Activated CD8-positive, alpha-beta memory T cell treated with anti-CD3 and anti-CD28 coated beads for 24 hours (primary cell): ENCODE results near the gene SARS2.
A peak's percentile ranks its signal among the peaks of the same experiment; 100 is the strongest.
"Not testable (repeated sequence)": the region's sequence is repeated elsewhere in the genome, so short reads cannot be mapped to it uniquely, and the experiment has no call there.

ENCODE experiments used
- DNase-seq: peaks from one replicate; pipeline ENCODE4 v3.0.0-alpha.2; 2020

The SARS2 gene, protein sequence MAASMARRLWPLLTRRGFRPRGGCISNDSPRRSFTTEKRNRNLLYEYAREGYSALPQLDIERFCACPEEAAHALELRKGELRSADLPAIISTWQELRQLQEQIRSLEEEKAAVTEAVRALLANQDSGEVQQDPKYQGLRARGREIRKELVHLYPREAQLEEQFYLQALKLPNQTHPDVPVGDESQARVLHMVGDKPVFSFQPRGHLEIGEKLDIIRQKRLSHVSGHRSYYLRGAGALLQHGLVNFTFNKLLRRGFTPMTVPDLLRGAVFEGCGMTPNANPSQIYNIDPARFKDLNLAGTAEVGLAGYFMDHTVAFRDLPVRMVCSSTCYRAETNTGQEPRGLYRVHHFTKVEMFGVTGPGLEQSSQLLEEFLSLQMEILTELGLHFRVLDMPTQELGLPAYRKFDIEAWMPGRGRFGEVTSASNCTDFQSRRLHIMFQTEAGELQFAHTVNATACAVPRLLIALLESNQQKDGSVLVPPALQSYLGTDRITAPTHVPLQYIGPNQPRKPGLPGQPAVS

GRCh38 chr19:38929929-38930775, at the start of gene SARS2:
SARS2 (minus strand) TSS chr19:38930763; CDS start chr19:38930736, 27 bp downstream.
- DNase-seq = peak; percentile 99

GRCh38 chr19:38979812-38980211, 49.2 kb upstream of the SARS2 start:
- DNase-seq = no peak

DNA sequence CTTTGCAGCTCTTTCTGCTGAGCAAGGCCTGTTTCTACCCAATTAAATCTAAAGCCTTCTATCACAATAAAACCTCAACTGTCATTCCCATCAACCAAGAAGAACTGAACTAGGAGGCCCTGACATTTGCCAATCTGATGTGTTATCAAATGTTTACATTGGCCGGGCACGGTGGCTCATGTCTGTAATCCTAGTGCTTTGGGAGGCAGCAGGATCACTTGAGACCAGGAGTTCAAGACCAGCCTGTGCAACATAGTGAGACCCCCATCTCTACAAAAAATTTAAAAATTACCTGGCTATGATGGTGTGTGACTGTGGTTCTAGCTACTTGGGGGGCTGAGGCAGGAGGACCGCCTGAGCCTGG, 47.7 kb upstream of the SARS2 start:
- no peak for DNase-seq

DNA sequence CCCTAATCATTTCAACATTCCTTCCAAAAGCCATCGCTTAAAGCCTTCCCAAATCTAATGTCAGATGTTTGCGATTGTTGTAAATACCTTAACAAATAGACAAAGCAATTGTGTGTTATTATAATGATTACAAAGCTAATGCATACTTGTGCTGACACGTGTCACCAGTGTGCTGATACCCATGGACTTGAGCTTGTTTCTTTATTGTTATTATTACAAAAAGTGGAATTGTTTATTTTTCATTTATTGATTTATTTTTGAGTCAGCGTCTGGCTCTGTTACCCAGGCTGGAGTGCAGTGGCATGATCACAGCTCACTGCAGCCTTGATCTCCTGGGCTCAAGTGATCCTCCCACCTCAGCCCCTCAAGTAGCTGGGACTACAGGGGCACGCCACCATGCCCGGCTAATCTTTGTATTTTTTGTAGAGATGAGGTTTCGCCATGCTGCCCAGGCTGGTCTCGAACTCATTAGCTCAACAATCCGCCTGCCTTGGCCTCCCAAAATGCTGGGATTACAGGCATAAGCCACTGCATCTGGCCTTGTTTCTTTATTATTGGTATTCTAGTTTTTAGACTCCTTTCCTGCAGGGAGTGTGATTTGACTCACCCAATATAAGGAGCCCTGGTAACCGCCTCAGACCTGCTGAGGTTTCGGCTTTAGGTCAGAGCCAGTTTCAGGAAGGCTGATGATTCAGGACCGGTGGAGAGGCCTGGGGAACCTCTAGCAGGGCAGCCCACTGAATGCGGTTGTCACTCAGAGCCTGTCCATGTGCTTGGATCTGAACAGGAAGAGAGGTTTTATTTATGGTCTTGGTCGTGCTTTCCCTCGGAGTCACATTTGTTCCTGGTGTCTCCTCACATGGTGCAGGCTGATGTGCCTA, 47.1 kb upstream of the SARS2 start:
- DNase-seq = no peak

- no peak for DNase-seq
These were observed 45.3 kb upstream of the SARS2 start for GRCh38 chr19:38975861-38976271.

- DNase-seq = no peak
These were observed 44.8 kb upstream of the SARS2 start, which contains the start of gene FBXO17 for GRCh38 chr19:38975214-38975860. FBXO17 (minus strand) TSS chr19:38975742; CDS start chr19:38950319, 25,423 bp downstream.

DNA sequence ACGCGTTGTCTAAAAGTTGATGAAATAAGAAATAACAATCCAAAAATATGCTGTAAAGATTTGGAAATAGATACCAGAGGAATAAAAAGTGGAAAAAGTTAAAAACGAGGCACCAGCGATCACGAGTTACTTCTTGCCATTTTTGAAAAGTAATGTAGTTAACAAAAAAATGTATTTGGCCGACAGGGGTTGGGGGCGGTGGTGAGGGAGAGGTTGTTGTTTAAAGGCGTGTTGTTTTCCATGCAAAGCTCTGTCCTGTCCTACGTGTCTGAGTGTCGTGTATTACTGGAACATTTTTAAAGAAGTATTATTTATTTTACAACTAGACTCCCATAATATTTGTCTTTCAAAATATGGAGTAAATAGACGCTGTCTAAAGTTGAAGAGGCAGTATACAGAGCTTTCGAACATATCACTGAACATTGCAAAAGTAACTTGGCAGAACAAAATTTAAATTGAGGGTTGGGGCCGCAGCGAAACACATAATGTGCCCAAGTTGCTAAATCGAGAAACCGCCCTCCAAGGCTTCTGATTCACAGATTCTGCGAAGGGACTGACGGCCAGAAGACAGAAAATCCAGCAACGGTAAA, 44.2 kb upstream of the SARS2 start:
- no peak for DNase-seq

- DNase-seq = no peak
These were observed 41.1 kb upstream of the SARS2 start for GRCh38 chr19:38971672-38972071.

DNA sequence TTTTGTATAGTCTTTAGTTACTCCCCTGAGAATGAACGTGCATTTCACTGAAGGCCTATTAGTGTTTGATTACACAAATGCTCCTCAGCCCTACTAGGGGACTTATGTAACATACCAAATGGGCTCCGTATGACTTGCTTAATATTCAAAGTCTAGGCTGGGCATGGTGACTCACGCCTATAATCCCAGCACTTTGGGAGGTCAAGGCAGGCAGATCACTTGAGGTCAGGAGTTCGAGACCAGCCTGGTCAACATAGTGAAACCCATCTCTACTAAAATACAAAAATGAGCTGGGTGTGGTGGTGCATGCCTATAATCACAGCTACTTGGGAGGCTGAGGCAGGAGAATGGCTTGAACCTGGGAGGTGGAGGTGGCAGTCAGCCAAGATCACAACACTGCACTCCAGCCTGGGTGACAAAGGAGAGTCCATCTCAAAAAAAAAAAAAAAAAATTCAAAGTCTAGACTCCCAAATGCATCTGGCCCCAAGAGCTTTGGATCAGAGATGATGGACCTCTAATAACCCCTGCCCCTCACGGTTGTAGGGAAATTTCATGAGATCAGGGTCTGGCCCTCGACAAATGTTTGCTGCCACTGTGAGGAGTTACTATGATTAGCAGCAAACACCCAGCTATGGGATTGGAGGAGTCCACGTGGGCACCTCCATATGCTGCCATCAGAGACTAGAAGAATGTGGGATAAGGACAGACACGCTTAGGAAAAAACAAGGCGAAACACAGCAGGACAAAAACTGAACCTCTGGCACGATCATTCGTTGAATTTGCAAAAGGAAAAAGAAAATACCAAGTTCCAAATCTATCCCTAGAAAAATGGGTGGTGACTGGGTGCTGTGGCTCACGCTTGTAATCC, 40.3 kb upstream of the SARS2 start:
- DNase-seq = no peak

DNA sequence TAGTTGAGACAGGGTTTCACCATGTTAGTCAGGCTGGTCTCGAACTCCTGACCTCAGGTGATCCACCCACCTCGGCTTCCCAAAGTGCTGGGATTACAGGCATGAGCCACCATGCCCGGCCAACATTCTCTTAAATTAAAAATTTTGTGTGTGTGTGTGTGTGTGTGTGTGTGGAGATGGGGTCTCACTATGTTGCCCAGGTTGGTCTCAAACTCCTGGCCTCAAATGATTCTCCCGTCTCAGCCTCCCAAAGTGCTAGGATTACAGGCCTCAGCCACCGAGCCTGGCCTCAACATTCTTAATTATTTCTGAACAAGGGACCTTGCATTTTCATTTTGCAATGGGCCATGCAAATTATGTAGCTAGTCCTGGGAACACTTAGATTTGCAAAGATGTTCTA, 35.6 kb upstream of the SARS2 start:
- DNase-seq = not testable (repeated sequence)

GRCh38 chr19:38964738-38965137, 34.2 kb upstream of the SARS2 start:
- DNase-seq = no peak

- no peak for DNase-seq
These were observed 29.1 kb upstream of the SARS2 start for GRCh38 chr19:38959618-38960017.

GRCh38 chr19:38958301-38958700, 27.7 kb upstream of the SARS2 start:
- no peak for DNase-seq

DNA sequence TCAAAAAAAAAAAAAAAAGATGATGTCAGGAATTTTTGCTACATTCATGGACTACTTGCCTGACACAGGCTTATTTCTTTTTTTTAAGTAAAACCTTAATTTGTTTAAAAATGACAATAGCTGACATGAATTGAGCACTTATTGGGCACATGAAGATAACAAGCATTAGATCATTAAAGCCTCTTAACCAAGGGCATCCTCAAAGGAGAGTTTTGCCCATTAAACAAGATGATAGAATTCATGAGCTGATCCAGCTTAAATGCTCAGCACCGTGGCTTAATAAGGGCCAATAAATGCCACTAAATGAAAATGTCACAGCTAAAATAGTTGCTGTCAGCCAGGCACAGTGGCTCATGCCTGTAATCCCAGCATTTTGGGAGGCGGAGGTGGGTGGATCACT, 25.7 kb upstream of the SARS2 start:
- no peak for DNase-seq

DNA sequence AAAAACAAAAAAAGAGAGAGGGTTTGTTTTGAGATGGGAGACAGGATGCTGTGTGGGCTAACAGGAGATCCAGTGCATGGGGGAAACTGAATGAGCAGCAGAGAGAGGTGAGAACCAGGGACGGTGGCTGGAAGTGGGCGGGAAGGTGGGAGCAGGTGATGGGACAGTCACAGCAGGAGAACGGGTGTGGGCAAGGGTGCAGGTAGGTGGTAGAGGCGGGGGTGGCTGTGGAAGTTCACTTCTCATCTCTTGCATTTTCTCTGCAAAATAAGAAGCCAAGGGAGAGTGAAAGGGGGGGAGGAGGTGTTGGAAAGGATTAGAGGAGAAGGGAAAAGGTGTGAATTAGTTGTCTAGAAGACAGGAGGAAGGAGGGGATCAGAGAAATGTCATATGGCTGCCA, 23.1 kb upstream of the SARS2 start:
- DNase-seq = no peak

GRCh38 chr19:38952395-38953165, 22.0 kb upstream of the SARS2 start:
- no peak for DNase-seq

DNA sequence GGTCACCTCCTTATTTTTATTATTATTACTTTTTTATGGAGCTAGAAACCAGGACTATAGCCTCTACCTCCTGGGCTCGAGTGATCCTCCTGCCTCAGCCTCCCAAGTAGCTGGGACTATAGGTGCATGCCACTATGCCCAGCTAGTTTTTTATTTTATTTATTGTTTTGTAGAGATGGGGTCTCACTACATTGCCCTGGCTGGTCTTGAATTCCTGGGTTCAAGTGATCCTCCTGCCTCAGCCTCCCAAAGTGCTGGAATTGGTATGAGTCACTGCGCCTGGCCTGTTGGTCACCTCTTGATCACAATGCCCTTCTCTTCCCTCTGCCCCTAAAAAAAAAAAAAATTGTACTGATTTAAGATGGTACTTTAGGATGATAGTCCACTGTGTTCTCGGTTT, 20.6 kb upstream of the SARS2 start:
- no peak for DNase-seq

- DNase-seq = peak; percentile 90
These were observed 19.2 kb upstream of the SARS2 start for GRCh38 chr19:38949580-38950367.
